ENCODE measurements around the gene STARD4. TPM values are rescaled to one million over a fixed set of nuclear protein-coding genes. Genes with fewer than 3 reads are reported as not detected.

STARD4 gene
- total and polyA plus RNA-seq, 9 of the 15 experiments (the other 6 are each of a cell fraction or from before 2014, with no cell fraction given) = 28.4 to 88.0 (median 34.0) TPM

DNA sequence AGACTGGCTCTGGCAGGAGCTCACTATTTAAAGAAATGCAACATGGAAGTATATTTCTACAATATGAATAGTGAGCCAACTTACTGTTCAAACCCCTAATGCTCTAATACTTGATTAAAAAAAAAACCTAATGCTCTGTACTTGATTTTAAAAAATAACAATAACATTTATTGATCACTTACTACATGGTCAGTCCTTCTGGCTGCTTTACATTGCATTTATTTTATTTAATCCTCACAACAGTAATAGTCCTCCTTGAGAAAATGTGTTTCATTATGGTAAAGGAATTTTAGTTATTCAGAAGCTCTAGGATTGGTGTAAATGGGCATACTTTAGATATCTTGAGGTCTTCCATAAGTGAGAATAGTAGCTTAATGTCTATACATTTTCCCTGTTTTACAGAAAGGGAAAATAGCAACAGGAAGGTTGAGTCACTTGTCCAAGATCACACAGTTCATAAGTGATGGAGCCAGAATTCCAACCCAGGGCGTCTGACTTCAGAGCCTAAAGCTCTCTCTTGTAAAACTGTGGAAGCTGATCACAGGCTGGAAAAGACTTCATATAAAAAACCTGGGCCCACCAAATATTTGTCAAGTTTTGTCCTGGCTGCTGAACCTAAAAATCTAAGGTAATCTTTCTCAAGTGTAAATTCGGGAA, 1.0 kb downstream of the STARD4 start:
- Histone ChIP-seq H3K4me2 (ENCODE audit: insufficient read depth, low read length) (peak overlapping the region; percentile 91), H3K79me2 (ENCODE audit: control insufficient read depth, insufficient read depth, low read length) (peaks cover 60% of the 10 kb centered on the region), H3K9me3 (replicated peaks; ENCODE audit: control insufficient read depth, insufficient read depth, low read depth, low read length) (no peaks in the 10 kb centered on the region), H3K36me3 (ENCODE audit: control insufficient read depth, insufficient read depth, low read length) (peaks cover 21% of the 10 kb centered on the region; the same call in 2 of the 3 replicates), H3K4me3 (peak overlapping the region; percentile 82), H2AFZ (ENCODE audit: low read depth, low read length) (no peak overlapping the region), H3K27me3 (ENCODE audit: control insufficient read depth in 2 of 2, insufficient read depth in 2 of 2, low read length in 2 of 2) (no peaks in the 10 kb centered on the region), H3K9me1 (ENCODE audit: control insufficient read depth, insufficient read depth, low read length) (no peaks in the 10 kb centered on the region), H4K20me1 (replicated peaks; ENCODE audit: control insufficient read depth, insufficient read depth, low read length) (0 out of 2 replicates have a peak, but pooled peaks cover 12% of the 10 kb centered on the region), H3K27ac (ENCODE audit: extremely low read depth, low read depth, low read length) (peak overlapping the region; percentile 93; the same call in 2 of the 3 replicates), H3K9ac (ENCODE audit: insufficient read depth in 1 of 2, low read depth in 2 of 2, low read length in 2 of 2) (peak overlapping the region; percentile 82 to 90), H3K4me1 (replicated peaks in 1 of 2; ENCODE audit: control insufficient read depth in 2 of 2, insufficient read depth in 2 of 2, low read length in 2 of 2) (peaks cover 5 to 29% of the 10 kb centered on the region in 2 experiments; a peak in 4 of 5 replicates)
- in situ Hi-C loops (cut with MboI) (loop anchor here (25.0 kb wide), 1 partner anchor 749 kb away; no protein-coding TSS in a partner anchor), intact Hi-C loops (cut with micrococcal nuclease) (loop anchor here (5.0 kb wide), 1 partner anchor 1809 kb away; no protein-coding TSS in a partner anchor)
- TSS peak; percentile 46 for BruUV-seq (replicated peaks)
- ChIA-PET CTCF (ENCODE audit: low intra/inter-chr PET ratio) (no interaction called here), POLR2A (interaction anchor here (0.9 to 1.0 kb wide), 3 partner anchors 12 to 27 kb away, joined by 3 to 4 read pairs (median 3); no protein-coding TSS in a partner anchor)
- no peak for FAIRE-seq
- TF ChIP-seq ZFP36 (IDR thresholded peaks at IDR 0.05; ENCODE audit: low read depth, low read length, partially characterized antibody) (peak; percentile 36), RNF2 (IDR thresholded peaks at IDR 0.05) (no peak)
- WGBS (ENCODE audit: insufficient coverage, low coverage, missing lambda C conversion rate) = 3% methylated on average over 2 of the region's 2 CpGs
- DNase-seq (ENCODE audit: extremely low read depth in 1 of 4, low spot score in 3 of 4) = peak in 1 of 4 experiments; percentile 21
- no peak for ATAC-seq

DNA sequence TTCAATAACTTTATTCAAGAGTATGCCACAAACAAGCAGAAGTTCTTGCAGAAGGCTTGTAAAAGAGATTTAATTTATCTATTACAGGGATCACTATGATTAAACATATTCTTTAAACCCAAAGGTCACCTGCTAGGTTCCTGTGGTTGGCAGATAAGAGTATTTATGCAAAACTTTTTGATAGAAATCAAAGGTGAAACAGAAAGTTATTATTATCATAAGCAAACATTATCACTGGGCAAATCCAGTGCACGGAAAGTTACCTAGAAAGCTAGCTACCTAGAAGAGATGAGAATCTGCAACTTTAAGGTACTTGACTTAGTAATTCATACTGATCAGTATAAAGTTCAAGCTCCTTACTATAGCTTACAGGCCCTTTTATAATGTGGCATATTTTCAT, 3.2 kb downstream of the STARD4 start:
- Histone ChIP-seq H3K9me1 (ENCODE audit: control insufficient read depth, insufficient read depth, low read length) (no peaks in the 10 kb centered on the region), H2AFZ (ENCODE audit: low read depth, low read length) (no peak overlapping the region), H3K4me1 (replicated peaks in 1 of 2; ENCODE audit: control insufficient read depth in 2 of 2, insufficient read depth in 2 of 2, low read length in 2 of 2) (peaks cover 5 to 24% of the 10 kb centered on the region in 2 experiments; a peak in 4 of 5 replicates), H3K27me3 (ENCODE audit: control insufficient read depth in 2 of 2, insufficient read depth in 2 of 2, low read length in 2 of 2) (no peaks in the 10 kb centered on the region), H3K36me3 (ENCODE audit: control insufficient read depth, insufficient read depth, low read length) (peaks cover 39% of the 10 kb centered on the region; the same call in 2 of the 3 replicates), H3K4me3 (peak overlapping the region; percentile 82; the same call in 1 of the 2 replicates), H3K9ac (ENCODE audit: insufficient read depth in 1 of 2, low read depth in 2 of 2, low read length in 2 of 2) (peak overlapping the region in 1 of 2 experiments; percentile 82; a peak in 2 of 4 replicates), H3K79me2 (ENCODE audit: control insufficient read depth, insufficient read depth, low read length) (peaks cover 79% of the 10 kb centered on the region), H4K20me1 (replicated peaks; ENCODE audit: control insufficient read depth, insufficient read depth, low read length) (0 out of 2 replicates have a peak, but pooled peaks cover 12% of the 10 kb centered on the region), H3K9me3 (replicated peaks; ENCODE audit: control insufficient read depth, insufficient read depth, low read depth, low read length) (no peaks in the 10 kb centered on the region), H3K27ac (ENCODE audit: extremely low read depth, low read depth, low read length) (no peak overlapping the region), H3K4me2 (ENCODE audit: insufficient read depth, low read length) (peak overlapping the region; percentile 91; the same call in 1 of the 2 replicates)
- intact Hi-C loops (cut with micrococcal nuclease) (no loop called here), in situ Hi-C loops (cut with MboI) (loop anchor here (25.0 kb wide), 1 partner anchor 747 kb away; no protein-coding TSS in a partner anchor)
- POLR2A ChIA-PET = no interaction called here
- no TSS peak for BruUV-seq (replicated peaks)
- TF ChIP-seq JUNB (CRISPR knock-in tag; conservative IDR thresholded peaks at IDR 0.05) (no peak), EWSR1 (IDR thresholded peaks at IDR 0.05; ENCODE audit: borderline replicate concordance, low read depth, partially characterized antibody) (no peak), SMAD4 (CRISPR knock-in tag; conservative IDR thresholded peaks at IDR 0.05) (no peak), PHF8 (IDR thresholded peaks at IDR 0.05; ENCODE audit: borderline replicate concordance, low read length) (no peak), BACH1 (tag; IDR thresholded peaks at IDR 0.05) (no peak), ZSCAN29 (IDR thresholded peaks at IDR 0.05) (no peak), CBFA2T3 (IDR thresholded peaks at IDR 0.05) (peak; percentile 23; the same call in 1 of the 2 replicates), ZEB2 (IDR thresholded peaks at IDR 0.05) (peak; percentile 22; the same call in 1 of the 2 replicates), ZNF174 (CRISPR knock-in tag; IDR thresholded peaks at IDR 0.05) (no peak), ESRRB (CRISPR knock-in tag; IDR thresholded peaks at IDR 0.05; ENCODE audit: borderline replicate concordance) (no peak)
- TF ChIP-seq, protein P1, sequence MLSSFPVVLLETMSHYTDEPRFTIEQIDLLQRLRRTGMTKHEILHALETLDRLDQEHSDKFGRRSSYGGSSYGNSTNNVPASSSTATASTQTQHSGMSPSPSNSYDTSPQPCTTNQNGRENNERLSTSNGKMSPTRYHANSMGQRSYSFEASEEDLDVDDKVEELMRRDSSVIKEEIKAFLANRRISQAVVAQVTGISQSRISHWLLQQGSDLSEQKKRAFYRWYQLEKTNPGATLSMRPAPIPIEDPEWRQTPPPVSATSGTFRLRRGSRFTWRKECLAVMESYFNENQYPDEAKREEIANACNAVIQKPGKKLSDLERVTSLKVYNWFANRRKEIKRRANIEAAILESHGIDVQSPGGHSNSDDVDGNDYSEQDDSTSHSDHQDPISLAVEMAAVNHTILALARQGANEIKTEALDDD (IDR thresholded peaks at IDR 0.05) = no peak
- DNase-seq (ENCODE audit: extremely low read depth in 1 of 4, low spot score in 3 of 4) = no peak
- CTCF ChIA-PET (ENCODE audit: low intra/inter-chr PET ratio) = interaction anchor here (0.6 kb wide), 1 partner anchor 1186 kb away, joined by 3 read pairs; no protein-coding TSS in a partner anchor
- ATAC-seq = no peak
- no peak for FAIRE-seq
- 0% methylated on average over 1 of the region's 1 CpG for WGBS (ENCODE audit: insufficient coverage, low coverage, missing lambda C conversion rate)

Measured in K562 (cell line).